ENCODE results near the gene GPR153. TPM values are rescaled to one million over a fixed set of nuclear protein-coding genes. Genes with fewer than 3 reads are reported as not detected.
A peak's percentile ranks its signal among the peaks of the same experiment; 100 is the strongest.

The GPR153 gene
- polyA plus RNA-seq, 1 experiment = 9.0 TPM

GRCh38 chr1:6198646-6199297 is 62.1 kb downstream of the GPR153 start:
- no peak for TF ChIP-seq CTCF (IDR thresholded peaks at IDR 0.05; ENCODE audit: insufficient read depth, low read depth, low read length)
- H3K27me3 ChIP-seq (ENCODE audit: control insufficient read depth, insufficient read depth, low read length) = no peaks in the 10 kb centered on the region
- no peak for DNase-seq (ENCODE audit: low read depth)
- CTCF ChIA-PET = interaction anchor here (0.9 to 2.9 kb wide), 5 partner anchors 7 to 47 kb away, joined by 3 to 17 read pairs (median 7); partner anchors contain the start of gene RNF207
- peak overlapping the region; percentile 98 for H3K4me3 ChIP-seq (ENCODE audit: low read depth, low read length)
- peaks cover 7% of the 10 kb centered on the region for H3K36me3 ChIP-seq (ENCODE audit: control insufficient read depth, insufficient read depth, low read length)
- POLR2A ChIA-PET = no interaction called here

GRCh38 chr1:6197746-6198427 is 63.0 kb downstream of the GPR153 start:
- no peaks in the 10 kb centered on the region for H3K27me3 ChIP-seq (ENCODE audit: control insufficient read depth, insufficient read depth, low read length)
- peak overlapping the region; percentile 98 for H3K4me3 ChIP-seq (ENCODE audit: low read depth, low read length)
- no peak for DNase-seq (ENCODE audit: low read depth)
- ChIA-PET CTCF (interaction anchor here (0.8 to 2.9 kb wide), 6 partner anchors 8 to 145 kb away, joined by 3 to 17 read pairs (median 6); partner anchors contain the start of gene RNF207), POLR2A (no interaction called here)
- H3K36me3 ChIP-seq (ENCODE audit: control insufficient read depth, insufficient read depth, low read length) = peaks cover 12% of the 10 kb centered on the region
- TF ChIP-seq CTCF (IDR thresholded peaks at IDR 0.05; ENCODE audit: insufficient read depth, low read depth, low read length) = no peak

Other genes with a start within 250 kb of the GPR153 start
- gene KCNAB2, start 215.2 kb downstream of the GPR153 start, polyA plus RNA-seq (2011; rRNA removed) = 6.7 and 10.3 TPM in 2 replicates
- gene CHD5, start 80.8 kb downstream of the GPR153 start, polyA plus RNA-seq (2011; rRNA removed) = 0.01 and 0.04 TPM in 2 replicates
- 76.9 and 216 TPM in 2 replicates for gene RPL22, start 61.5 kb downstream of the GPR153 start, polyA plus RNA-seq (2011; rRNA removed)
- gene RNF207, start 55.0 kb downstream of the GPR153 start, polyA plus RNA-seq (2011; rRNA removed) = 12.0 and 17.9 TPM in 2 replicates
- gene ICMT, start 25.1 kb downstream of the GPR153 start, polyA plus RNA-seq (2011; rRNA removed) = 86.2 and 91.5 TPM in 2 replicates
- not detected in 2 replicates for gene HES3, start 16.9 kb downstream of the GPR153 start, polyA plus RNA-seq (2011; rRNA removed)
- gene ACOT7, start 132.7 kb upstream of the GPR153 start, polyA plus RNA-seq (2011; rRNA removed) = 68.1 and 157 TPM in 2 replicates
- not detected in 2 replicates for gene HES2, start 158.8 kb upstream of the GPR153 start, polyA plus RNA-seq (2011; rRNA removed)
- gene ESPN, start 163.7 kb upstream of the GPR153 start, polyA plus RNA-seq (2011; rRNA removed) = not detected in 2 replicates
- gene TNFRSF25, start 205.1 kb upstream of the GPR153 start, polyA plus RNA-seq (2011; rRNA removed) = 2.3 and 3.3 TPM in 2 replicates
- gene PLEKHG5, start 230.6 kb upstream of the GPR153 start, polyA plus RNA-seq (2011; rRNA removed) = 3.2 and 4.3 TPM in 2 replicates